Stimulated activated CD8-positive, alpha-beta memory T cell treated with anti-CD3 and anti-CD28 coated beads, Interleukin-2, amount 100 ng/mL, for 48 hours (primary cell): Measurements from ENCODE around the gene ERCC2.

ENCODE experiments used
- DNase-seq, 2 donors: peaks; one replicate each; pipeline ENCODE4 v3.0.0-alpha.2; 2020; ENCODE audit warnings: low read depth in 2 of 2

ERCC2 gene

GRCh38 chr19:45303269-45304060, 66.9 kb downstream of the ERCC2 start:
- no peak for DNase-seq

- no peak for DNase-seq
Measured at GRCh38 chr19:45302416-45302815, 68.0 kb downstream of the ERCC2 start.
